ENCODE data around the gene PRDM2.

DNA sequence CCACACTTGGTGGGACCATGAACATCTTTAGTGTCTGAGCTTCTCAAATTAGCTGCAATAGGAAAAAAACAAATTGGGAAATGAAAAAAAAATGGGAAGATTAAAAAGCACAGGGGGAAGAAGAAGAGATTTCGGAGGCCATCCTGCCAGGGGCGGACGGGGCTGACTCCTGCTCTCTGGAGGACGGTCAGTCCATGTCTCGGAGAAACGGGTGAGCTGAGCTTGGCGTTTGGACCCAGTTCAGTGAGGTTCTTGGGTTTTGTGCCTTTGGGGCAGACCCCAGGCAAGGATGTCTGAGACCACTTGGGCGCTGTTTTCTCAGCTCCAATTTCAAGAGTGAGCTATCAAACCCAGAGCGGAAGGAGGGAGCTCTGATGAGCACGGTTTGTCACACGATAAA is 123.9 kb downstream of the PRDM2 start:
- TF ChIP-seq EZH2phosphoT487 (IDR thresholded peaks at IDR 0.05; ENCODE audit: low read depth, severe bottlenecking, unreplicated experiment) = no peak
- TF ChIP-seq, protein P1, sequence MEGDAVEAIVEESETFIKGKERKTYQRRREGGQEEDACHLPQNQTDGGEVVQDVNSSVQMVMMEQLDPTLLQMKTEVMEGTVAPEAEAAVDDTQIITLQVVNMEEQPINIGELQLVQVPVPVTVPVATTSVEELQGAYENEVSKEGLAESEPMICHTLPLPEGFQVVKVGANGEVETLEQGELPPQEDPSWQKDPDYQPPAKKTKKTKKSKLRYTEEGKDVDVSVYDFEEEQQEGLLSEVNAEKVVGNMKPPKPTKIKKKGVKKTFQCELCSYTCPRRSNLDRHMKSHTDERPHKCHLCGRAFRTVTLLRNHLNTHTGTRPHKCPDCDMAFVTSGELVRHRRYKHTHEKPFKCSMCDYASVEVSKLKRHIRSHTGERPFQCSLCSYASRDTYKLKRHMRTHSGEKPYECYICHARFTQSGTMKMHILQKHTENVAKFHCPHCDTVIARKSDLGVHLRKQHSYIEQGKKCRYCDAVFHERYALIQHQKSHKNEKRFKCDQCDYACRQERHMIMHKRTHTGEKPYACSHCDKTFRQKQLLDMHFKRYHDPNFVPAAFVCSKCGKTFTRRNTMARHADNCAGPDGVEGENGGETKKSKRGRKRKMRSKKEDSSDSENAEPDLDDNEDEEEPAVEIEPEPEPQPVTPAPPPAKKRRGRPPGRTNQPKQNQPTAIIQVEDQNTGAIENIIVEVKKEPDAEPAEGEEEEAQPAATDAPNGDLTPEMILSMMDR (IDR thresholded peaks at IDR 0.05; ENCODE audit: poor library complexity) = no peak
- TF ChIP-seq EZH2 (IDR thresholded peaks at IDR 0.05; ENCODE audit: borderline replicate concordance) = no peak
